ENCODE data around the gene SPOCK1.

DNA sequence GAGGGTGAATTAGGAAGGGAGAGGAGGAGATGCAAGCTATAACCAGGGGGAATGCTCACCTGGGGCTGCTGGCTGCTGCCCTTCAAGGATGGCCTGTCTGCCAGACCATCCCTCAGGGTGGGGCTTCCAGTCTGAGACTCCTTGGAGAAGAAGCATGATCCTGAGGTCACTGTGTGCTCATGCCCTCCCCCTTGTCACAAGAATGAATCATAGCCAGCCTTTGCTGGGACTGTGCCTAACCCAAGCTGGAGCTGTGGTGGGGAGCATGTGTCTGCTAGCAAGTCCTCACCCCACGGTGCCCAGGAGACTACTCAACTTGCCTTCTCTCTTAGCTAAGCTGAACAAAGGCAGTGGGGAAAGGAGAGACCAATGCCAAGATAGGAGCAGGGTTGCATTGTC, 463.6 kb downstream of the SPOCK1 start:
- TF ChIP-seq POLR2AphosphoS5 (IDR thresholded peaks at IDR 0.05; ENCODE audit: low read depth, low read length): no peak
- TF ChIP-seq, protein P1, sequence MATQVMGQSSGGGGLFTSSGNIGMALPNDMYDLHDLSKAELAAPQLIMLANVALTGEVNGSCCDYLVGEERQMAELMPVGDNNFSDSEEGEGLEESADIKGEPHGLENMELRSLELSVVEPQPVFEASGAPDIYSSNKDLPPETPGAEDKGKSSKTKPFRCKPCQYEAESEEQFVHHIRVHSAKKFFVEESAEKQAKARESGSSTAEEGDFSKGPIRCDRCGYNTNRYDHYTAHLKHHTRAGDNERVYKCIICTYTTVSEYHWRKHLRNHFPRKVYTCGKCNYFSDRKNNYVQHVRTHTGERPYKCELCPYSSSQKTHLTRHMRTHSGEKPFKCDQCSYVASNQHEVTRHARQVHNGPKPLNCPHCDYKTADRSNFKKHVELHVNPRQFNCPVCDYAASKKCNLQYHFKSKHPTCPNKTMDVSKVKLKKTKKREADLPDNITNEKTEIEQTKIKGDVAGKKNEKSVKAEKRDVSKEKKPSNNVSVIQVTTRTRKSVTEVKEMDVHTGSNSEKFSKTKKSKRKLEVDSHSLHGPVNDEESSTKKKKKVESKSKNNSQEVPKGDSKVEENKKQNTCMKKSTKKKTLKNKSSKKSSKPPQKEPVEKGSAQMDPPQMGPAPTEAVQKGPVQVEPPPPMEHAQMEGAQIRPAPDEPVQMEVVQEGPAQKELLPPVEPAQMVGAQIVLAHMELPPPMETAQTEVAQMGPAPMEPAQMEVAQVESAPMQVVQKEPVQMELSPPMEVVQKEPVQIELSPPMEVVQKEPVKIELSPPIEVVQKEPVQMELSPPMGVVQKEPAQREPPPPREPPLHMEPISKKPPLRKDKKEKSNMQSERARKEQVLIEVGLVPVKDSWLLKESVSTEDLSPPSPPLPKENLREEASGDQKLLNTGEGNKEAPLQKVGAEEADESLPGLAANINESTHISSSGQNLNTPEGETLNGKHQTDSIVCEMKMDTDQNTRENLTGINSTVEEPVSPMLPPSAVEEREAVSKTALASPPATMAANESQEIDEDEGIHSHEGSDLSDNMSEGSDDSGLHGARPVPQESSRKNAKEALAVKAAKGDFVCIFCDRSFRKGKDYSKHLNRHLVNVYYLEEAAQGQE (IDR thresholded peaks at IDR 0.05; ENCODE audit: insufficient read depth in 1 of 2, low read depth in 2 of 2, low read length in 2 of 2): no peak
